ENCODE data around the gene HNRNPA0. TPM values are rescaled to one million over a fixed set of nuclear protein-coding genes. Genes with fewer than 3 reads are reported as not detected.

The HNRNPA0 gene
- total RNA-seq, 1 donor from 2014 or later, result 102 TPM

GRCh38 chr5:137735555-137736284, 18.4 kb downstream of the HNRNPA0 start, which contains the start of gene KLHL3:
KLHL3 (minus strand) TSS chr5:137736089; CDS start chr5:137735646, 443 bp downstream.
- Mint-ChIP-seq H3K4me1 (no peaks in the 10 kb centered on the region), H3K27ac (ENCODE audit: unreplicated experiment) (no peak within 1 kb of the TSS), H3K4me3 (no peak within 1 kb of the TSS), H3K36me3 (ENCODE audit: low read depth) (peaks cover 2% of the 10 kb centered on the region), H3K9me3 (peaks cover 2% of the 10 kb centered on the region), H3K27me3 (ENCODE audit: low read depth) (no peaks in the 10 kb centered on the region)
- TF ChIP-seq CTCF (conservative IDR thresholded peaks at IDR 0.05), result peak; percentile 33
- DNase-seq (ENCODE audit: low read depth, low spot score), result peak; percentile 34

- TF ChIP-seq CTCF (conservative IDR thresholded peaks at IDR 0.05), result no peak
- Mint-ChIP-seq H3K9me3 (peaks cover 2% of the 10 kb centered on the region), H3K4me1 (no peaks in the 10 kb centered on the region), H3K27ac (ENCODE audit: unreplicated experiment) (no peak overlapping the region), H3K36me3 (ENCODE audit: low read depth) (peaks cover 2% of the 10 kb centered on the region), H3K4me3 (no peak overlapping the region), H3K27me3 (ENCODE audit: low read depth) (no peaks in the 10 kb centered on the region)
- peak; percentile 16 for DNase-seq (ENCODE audit: low read depth, low spot score)
Observed at GRCh38 chr5:137734962-137735554, 19.1 kb downstream of the HNRNPA0 start.

- Mint-ChIP-seq H3K4me1 (no peaks in the 10 kb centered on the region), H3K27ac (ENCODE audit: unreplicated experiment) (no peak overlapping the region), H3K9me3 (peaks cover 2% of the 10 kb centered on the region)
Observed at GRCh38 chr5:137734331-137734730, 19.8 kb downstream of the HNRNPA0 start.

GRCh38 chr5:137733922-137734321, 20.2 kb downstream of the HNRNPA0 start:
- H3K9me3 Mint-ChIP-seq, result peaks cover 2% of the 10 kb centered on the region

More at GRCh38 chr5:137734331-137734730, 19.8 kb downstream of the HNRNPA0 start:
- Mint-ChIP-seq H3K27me3 (ENCODE audit: low read depth) (no peaks in the 10 kb centered on the region), H3K36me3 (ENCODE audit: low read depth) (peaks cover 2% of the 10 kb centered on the region), H3K4me3 (no peak overlapping the region)
- DNase-seq (ENCODE audit: low read depth, low spot score), result no peak
- TF ChIP-seq CTCF (conservative IDR thresholded peaks at IDR 0.05), result no peak

GRCh38 chr5:137733006-137733405, 21.2 kb downstream of the HNRNPA0 start:
- no peak for DNase-seq (ENCODE audit: low read depth, low spot score)
- TF ChIP-seq CTCF (conservative IDR thresholded peaks at IDR 0.05), result no peak
- Mint-ChIP-seq H3K36me3 (ENCODE audit: low read depth) (peaks cover 2% of the 10 kb centered on the region), H3K9me3 (peaks cover 2% of the 10 kb centered on the region), H3K27me3 (ENCODE audit: low read depth) (no peaks in the 10 kb centered on the region), H3K4me1 (no peaks in the 10 kb centered on the region), H3K27ac (ENCODE audit: unreplicated experiment) (no peak overlapping the region), H3K4me3 (peak overlapping the region; percentile 21)

More at GRCh38 chr5:137733922-137734321, 20.2 kb downstream of the HNRNPA0 start:
- no peaks in the 10 kb centered on the region for H3K27me3 Mint-ChIP-seq (ENCODE audit: low read depth)
- H3K4me1 Mint-ChIP-seq, result no peaks in the 10 kb centered on the region
- no peak for TF ChIP-seq CTCF (conservative IDR thresholded peaks at IDR 0.05)
- peaks cover 2% of the 10 kb centered on the region for H3K36me3 Mint-ChIP-seq (ENCODE audit: low read depth)
- no peak for DNase-seq (ENCODE audit: low read depth, low spot score)
- no peak overlapping the region for H3K4me3 Mint-ChIP-seq
- no peak overlapping the region for H3K27ac Mint-ChIP-seq (ENCODE audit: unreplicated experiment)
